Measurements from ENCODE around the gene AHCYL2.
"Not testable (repeated sequence)": the region's sequence is repeated elsewhere in the genome, so short reads cannot be mapped to it uniquely, and the experiment has no call there.

AHCYL2 gene

GRCh38 chr7:129298268-129298893, 73.6 kb downstream of the AHCYL2 start:
- DNase-seq, result peak; percentile 64

GRCh38 chr7:129299889-129300288, 75.1 kb downstream of the AHCYL2 start:
- DNase-seq, result no peak

- not testable (repeated sequence) for DNase-seq
Observed at GRCh38 chr7:129300299-129300698, 75.5 kb downstream of the AHCYL2 start.

GRCh38 chr7:129307592-129307991, 82.8 kb downstream of the AHCYL2 start:
- DNase-seq, result no peak

GRCh38 chr7:129308047-129308446, 83.2 kb downstream of the AHCYL2 start:
- DNase-seq, result no peak

GRCh38 chr7:129311429-129311828, 86.6 kb downstream of the AHCYL2 start:
- DNase-seq, result no peak

- DNase-seq, result no peak
Observed at GRCh38 chr7:129313282-129313681, 88.5 kb downstream of the AHCYL2 start.

- DNase-seq, result no peak
Observed at GRCh38 chr7:129315960-129316359, 91.1 kb downstream of the AHCYL2 start.

- DNase-seq, result no peak
Observed at GRCh38 chr7:129317450-129317849, 92.6 kb downstream of the AHCYL2 start.

- no peak for DNase-seq
Observed at GRCh38 chr7:129327076-129327475, 102.2 kb downstream of the AHCYL2 start.

GRCh38 chr7:129332254-129333035, 107.6 kb downstream of the AHCYL2 start:
- no peak for DNase-seq

GRCh38 chr7:129334473-129334872, 109.6 kb downstream of the AHCYL2 start:
- no peak for DNase-seq

GRCh38 chr7:129338450-129338849, 113.6 kb downstream of the AHCYL2 start:
- no peak for DNase-seq

GRCh38 chr7:129341212-129341611, 116.4 kb downstream of the AHCYL2 start:
- no peak for DNase-seq

GRCh38 chr7:129341816-129342806, 117.3 kb downstream of the AHCYL2 start:
- no peak for DNase-seq

GRCh38 chr7:129343099-129343700, 118.4 kb downstream of the AHCYL2 start:
- no peak for DNase-seq

- DNase-seq, result no peak
Observed at GRCh38 chr7:129347330-129347729, 122.5 kb downstream of the AHCYL2 start.

- DNase-seq, result no peak
Observed at GRCh38 chr7:129348023-129348740, 123.4 kb downstream of the AHCYL2 start.

- no peak for DNase-seq
Observed at GRCh38 chr7:129351320-129351719, 126.5 kb downstream of the AHCYL2 start.

- not testable (repeated sequence) for DNase-seq
Observed at GRCh38 chr7:129353104-129353503, 128.3 kb downstream of the AHCYL2 start.

GRCh38 chr7:129354428-129355157, 129.8 kb downstream of the AHCYL2 start:
- DNase-seq, result no peak

Data from activated CD8-positive, alpha-beta memory T cell treated with anti-CD3 and anti-CD28 coated beads for 24 hours (primary cell).